PC-3 (cell line): ENCODE measurements around the gene CSNK1G1. TPM values are rescaled to one million over a fixed set of nuclear protein-coding genes. Genes with fewer than 3 reads are reported as not detected.
"Not testable (repeated sequence)": the region's sequence is repeated elsewhere in the genome, so short reads cannot be mapped to it uniquely, and the experiment has no call there.

Experiments
- ATAC-seq: fragments of 200-7000 bp; cut with Tn5 transposase; 2 replicates; pipeline ENCODE4 v1.9.1; 2020; ENCODE audit warnings: mild to moderate bottlenecking, moderate library complexity
- BruUV-seq: library from RNA; stranded (reverse); fragments of 400-500 nt; replicated peaks from 2 replicates; lab custom pipeline; 2021; lab: Mats Ljungman, UMichigan
- CTCF ChIA-PET: fragments of 300-600 bp; sonication (Branson Sonifier 250); formaldehyde crosslinking; loops from one replicate; lab custom pipeline; 2022; ENCODE audit warnings: antibody characterized with exemption; lab: Charles Lee
- POLR2A ChIA-PET: fragments of 300-600 bp; sonication (Branson Sonifier 250); formaldehyde crosslinking; loops from one replicate; lab custom pipeline; 2022; ENCODE audit warnings: antibody characterized with exemption; ENCODE audit not compliant: unreplicated experiment; lab: Charles Lee
- DNase-seq: peaks from one replicate; pipeline ENCODE4 v3.0.0-alpha.2; 2015
- H2AFZ ChIP-seq: fragments of 300-600 bp; sonication (generic); 2 replicates; pipeline ENCODE4 v1.6.0; 2016; ENCODE audit warnings: antibody characterized with exemption, low read length
- H3F3A ChIP-seq: fragments of 300-600 bp; sonication (generic); one replicate; pipeline ENCODE4 v1.6.0; 2017; ENCODE audit warnings: antibody characterized with exemption, low read length, control low read depth, mild to moderate bottlenecking; ENCODE audit not compliant: unreplicated experiment
- H3K27ac ChIP-seq: fragments of 300-600 bp; sonication (generic); 2 replicates; pipeline ENCODE4 v1.5.1; 2016; ENCODE audit warnings: mild to moderate bottlenecking, low read length
- H3K27me3 ChIP-seq: fragments of 300-600 bp; sonication (generic); 2 replicates; pipeline ENCODE4 v1.6.1; 2016; ENCODE audit warnings: low read length, mixed read lengths
- H3K36me3 ChIP-seq: fragments of 300-600 bp; sonication (generic); 2 replicates; pipeline ENCODE4 v1.6.1; 2016; ENCODE audit warnings: low read depth, mixed run types, low read length, mixed read lengths
- H3K4me1 ChIP-seq: fragments of 300-600 bp; sonication (generic); 2 replicates; pipeline ENCODE4 v1.5.1; 2016; ENCODE audit warnings: low read length; ENCODE audit not compliant: insufficient read depth
- H3K4me2 ChIP-seq: fragments of 300-600 bp; sonication (generic); 2 replicates; pipeline ENCODE4 v1.6.0; 2016; ENCODE audit warnings: low read length
- H3K4me3 ChIP-seq: fragments of 300-600 bp; sonication (generic); 2 replicates; pipeline ENCODE4 v1.5.1; 2016; ENCODE audit warnings: mild to moderate bottlenecking, low read length, mixed read lengths
- H3K79me2 ChIP-seq: fragments of 300-600 bp; sonication (generic); 2 replicates; pipeline ENCODE4 v1.6.1; 2017; ENCODE audit warnings: low read length, mixed read lengths
- H3K9ac ChIP-seq: fragments of 300-600 bp; sonication (generic); 2 replicates; pipeline ENCODE4 v1.6.0; 2016; ENCODE audit warnings: mild to moderate bottlenecking, low read length
- H3K9me2 ChIP-seq: fragments of 300-600 bp; sonication (generic); replicated peaks from 2 replicates; pipeline ENCODE4 v1.6.1; 2016; ENCODE audit warnings: mixed run types, low read length, mixed read lengths
- H3K9me3 ChIP-seq: fragments of 300-600 bp; sonication (generic); 2 replicates; pipeline ENCODE4 v1.6.1; 2016; ENCODE audit warnings: low read length, mixed read lengths
- H4K20me1 ChIP-seq: fragments of 300-600 bp; sonication (generic); 2 replicates; pipeline ENCODE4 v1.6.1; 2016; ENCODE audit warnings: low read length, mixed read lengths
- EZH2 ChIP-seq: fragments of 300-600 bp; sonication (generic); IDR thresholded peaks from one replicate; pipeline ENCODE4 v1.6.1; 2017; ENCODE audit warnings: antibody characterized with exemption, mild to moderate bottlenecking, low read length; ENCODE audit not compliant: unreplicated experiment
- EZH2phosphoT487 ChIP-seq: fragments of 300-600 bp; sonication (generic); IDR thresholded peaks from 2 replicates; pipeline ENCODE4 v1.6.1; 2018; ENCODE audit warnings: mild to moderate bottlenecking, antibody characterized with exemption, low read length, borderline replicate concordance
- intact Hi-C: fragments of 100-400 bp; cut with micrococcal nuclease; formaldehyde crosslinking; loops from 2 replicates; pipeline ENCODE4 v1.9.0; 2023
- total RNA-seq: library from RNA; depleted of rRNA; stranded (reverse); fragments of >200 nt; gene quantifications from 2 replicates; pipeline ENCODE4 v1.2.3, GENCODE V29; 2014
- TF ChIP-seq, protein P1 (sequence below): fragments of 300-600 bp; sonication (generic); conservative IDR thresholded peaks from 2 replicates; pipeline ENCODE4 v1.5.1; 2017; ENCODE audit warnings: antibody characterized with exemption, low read depth, mild to moderate bottlenecking, low read length

The CSNK1G1 gene
- total RNA-seq, 1 experiment from 2014 or later: 9.8 TPM

- TF ChIP-seq EZH2: no peak
- TF ChIP-seq, protein P1, sequence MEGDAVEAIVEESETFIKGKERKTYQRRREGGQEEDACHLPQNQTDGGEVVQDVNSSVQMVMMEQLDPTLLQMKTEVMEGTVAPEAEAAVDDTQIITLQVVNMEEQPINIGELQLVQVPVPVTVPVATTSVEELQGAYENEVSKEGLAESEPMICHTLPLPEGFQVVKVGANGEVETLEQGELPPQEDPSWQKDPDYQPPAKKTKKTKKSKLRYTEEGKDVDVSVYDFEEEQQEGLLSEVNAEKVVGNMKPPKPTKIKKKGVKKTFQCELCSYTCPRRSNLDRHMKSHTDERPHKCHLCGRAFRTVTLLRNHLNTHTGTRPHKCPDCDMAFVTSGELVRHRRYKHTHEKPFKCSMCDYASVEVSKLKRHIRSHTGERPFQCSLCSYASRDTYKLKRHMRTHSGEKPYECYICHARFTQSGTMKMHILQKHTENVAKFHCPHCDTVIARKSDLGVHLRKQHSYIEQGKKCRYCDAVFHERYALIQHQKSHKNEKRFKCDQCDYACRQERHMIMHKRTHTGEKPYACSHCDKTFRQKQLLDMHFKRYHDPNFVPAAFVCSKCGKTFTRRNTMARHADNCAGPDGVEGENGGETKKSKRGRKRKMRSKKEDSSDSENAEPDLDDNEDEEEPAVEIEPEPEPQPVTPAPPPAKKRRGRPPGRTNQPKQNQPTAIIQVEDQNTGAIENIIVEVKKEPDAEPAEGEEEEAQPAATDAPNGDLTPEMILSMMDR: no peak
- no peak for TF ChIP-seq EZH2phosphoT487
- H3K79me2 ChIP-seq: no peaks in the 10 kb centered on the region
- BruUV-seq: no TSS peak
- no peaks in the 10 kb centered on the region for H3K9me2 ChIP-seq
- no peaks in the 10 kb centered on the region for H3K27me3 ChIP-seq
- no peak overlapping the region for H3K9ac ChIP-seq
- H3K4me1 ChIP-seq: no peaks in the 10 kb centered on the region
- no peak overlapping the region for H3K4me3 ChIP-seq
- no peaks in the 10 kb centered on the region for H3F3A ChIP-seq
- ChIA-PET POLR2A (no interaction called here), CTCF (no interaction called here)
- no peak overlapping the region for H3K27ac ChIP-seq
- ATAC-seq (no peak), DNase-seq (no peak)
- H3K9me3 ChIP-seq: no peaks in the 10 kb centered on the region
- no peak overlapping the region for H2AFZ ChIP-seq
- H4K20me1 ChIP-seq: no peaks in the 10 kb centered on the region
- intact Hi-C loops: no loop called here
- no peak overlapping the region for H3K4me2 ChIP-seq
- H3K36me3 ChIP-seq: peaks cover 13% of the 10 kb centered on the region
Measured at GRCh38 chr15:64398575-64398974, 42.6 kb upstream of the CSNK1G1 start.

DNA sequence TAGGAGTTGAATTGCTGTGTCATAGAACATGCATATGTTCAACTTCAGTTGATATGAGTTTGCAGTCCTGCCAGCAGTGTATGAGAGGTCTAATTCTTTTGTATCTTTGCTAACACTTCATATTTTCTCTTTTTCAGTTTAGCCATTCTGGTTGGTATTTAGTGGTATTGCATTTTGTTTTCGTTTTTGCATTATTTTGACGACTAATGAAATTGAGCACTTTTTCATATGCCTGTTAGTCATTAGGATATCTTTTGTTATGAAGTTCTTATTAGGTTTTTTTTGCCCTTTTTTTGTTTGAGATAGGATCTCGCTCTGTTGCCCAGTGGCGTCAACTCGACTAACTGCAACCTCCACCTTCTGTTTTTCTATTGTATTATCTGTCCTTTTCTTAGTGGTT is 40.8 kb upstream of the CSNK1G1 start:
- Histone ChIP-seq H3K27me3 (no peaks in the 10 kb centered on the region), H3F3A (no peaks in the 10 kb centered on the region), H3K27ac (no peak overlapping the region), H4K20me1 (no peaks in the 10 kb centered on the region), H3K9me2 (no peaks in the 10 kb centered on the region), H3K9me3 (no peaks in the 10 kb centered on the region), H3K9ac (no peak overlapping the region), H3K4me2 (no peak overlapping the region), H3K4me1 (no peaks in the 10 kb centered on the region), H3K36me3 (peaks cover 13% of the 10 kb centered on the region), H3K79me2 (no peaks in the 10 kb centered on the region), H3K4me3 (no peak overlapping the region), H2AFZ (no peak overlapping the region)
- intact Hi-C loops: no loop called here
- no peak for DNase-seq
- POLR2A ChIA-PET: no interaction called here
- CTCF ChIA-PET: no interaction called here
- TF ChIP-seq EZH2 (no peak), EZH2phosphoT487 (no peak)
- TF ChIP-seq, protein P1: no peak
- ATAC-seq: no peak
- no TSS peak for BruUV-seq

DNA sequence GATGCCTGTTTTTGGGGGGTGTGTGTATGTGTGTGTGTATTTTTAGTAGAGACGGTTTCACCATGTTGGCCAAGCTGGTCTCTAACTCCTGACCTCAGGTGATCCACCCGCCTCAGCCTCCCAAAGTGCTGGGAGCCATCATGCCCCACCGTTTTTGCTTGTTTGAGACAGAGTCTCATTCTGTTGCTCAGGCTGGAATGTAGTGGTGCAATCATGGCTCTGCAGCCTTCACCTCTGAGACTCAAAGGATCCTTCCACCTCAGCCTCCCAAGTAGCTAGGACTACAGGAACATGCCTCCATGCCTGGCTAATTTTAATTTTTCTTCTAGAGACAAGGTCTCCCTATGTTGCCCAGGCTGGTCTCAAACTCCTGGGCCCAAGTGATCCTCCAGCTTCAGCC is 36.5 kb upstream of the CSNK1G1 start:
- BruUV-seq, H3K9me2 ChIP-seq, H3K27me3 ChIP-seq, intact Hi-C loops, CTCF ChIA-PET, H3K9ac ChIP-seq, DNase-seq, H3K4me1 ChIP-seq, H2AFZ ChIP-seq, ATAC-seq, H3F3A ChIP-seq, POLR2A ChIA-PET, H4K20me1 ChIP-seq, H3K27ac ChIP-seq, H3K4me3 ChIP-seq, H3K4me2 ChIP-seq, H3K9me3 ChIP-seq: not testable (repeated sequence)
- H3K36me3 ChIP-seq: peaks cover 10% of the 10 kb centered on the region
- H3K79me2 ChIP-seq: peaks cover 22% of the 10 kb centered on the region
